ENCODE results near the gene SLC4A3. TPM values are rescaled to one million over a fixed set of nuclear protein-coding genes. Genes with fewer than 3 reads are reported as not detected.

Gene SLC4A3
- total RNA-seq, 1 experiment from 2014 or later, result 0.52 TPM

GRCh38 chr2:219661955-219662395, 34.5 kb downstream of the SLC4A3 start:
- DNase-seq (ENCODE audit: low spot score), result no peak
- ChIA-PET CTCF (no interaction called here), POLR2A (ENCODE audit: low non-redundant PET) (no interaction called here)
- no peak overlapping the region for H3K4me3 ChIP-seq (ENCODE audit: low read depth, low read length, poor library complexity, severe bottlenecking)
- TF ChIP-seq EZH2 (IDR thresholded peaks at IDR 0.05; ENCODE audit: borderline replicate concordance, low read depth, low read length, poor library complexity, severe bottlenecking) (no peak), CTCF (conservative IDR thresholded peaks at IDR 0.05; ENCODE audit: low read depth, low read length) (no peak)
- BruUV-seq (replicated peaks), result no TSS peak
- no peaks in the 10 kb centered on the region for H3K36me3 ChIP-seq (ENCODE audit: insufficient read depth, low read length, poor library complexity, severe bottlenecking)
- no peaks in the 10 kb centered on the region for H3K4me1 ChIP-seq (ENCODE audit: insufficient read depth, low read length, poor library complexity, severe bottlenecking)
- intact Hi-C loops (cut with micrococcal nuclease; ENCODE audit: unreplicated experiment), result no loop called here
- H3K27ac ChIP-seq (ENCODE audit: low read depth, low read length, poor library complexity, severe bottlenecking), result no peak overlapping the region
- H3K9me3 ChIP-seq (ENCODE audit: low read depth, low read length, poor library complexity, severe bottlenecking), result no peaks in the 10 kb centered on the region
- peaks cover 21% of the 10 kb centered on the region for H3K27me3 ChIP-seq (replicated peaks; ENCODE audit: insufficient read depth, low read depth, low read length, poor library complexity)

GRCh38 chr2:219662566-219662965, 35.1 kb downstream of the SLC4A3 start:
- no TSS peak for BruUV-seq (replicated peaks)
- Histone ChIP-seq H3K36me3 (ENCODE audit: insufficient read depth, low read length, poor library complexity, severe bottlenecking) (no peaks in the 10 kb centered on the region), H3K4me3 (ENCODE audit: low read depth, low read length, poor library complexity, severe bottlenecking) (no peak overlapping the region), H3K4me1 (ENCODE audit: insufficient read depth, low read length, poor library complexity, severe bottlenecking) (no peaks in the 10 kb centered on the region), H3K9me3 (ENCODE audit: low read depth, low read length, poor library complexity, severe bottlenecking) (no peaks in the 10 kb centered on the region), H3K27me3 (replicated peaks; ENCODE audit: insufficient read depth, low read depth, low read length, poor library complexity) (peaks cover 16% of the 10 kb centered on the region), H3K27ac (ENCODE audit: low read depth, low read length, poor library complexity, severe bottlenecking) (no peak overlapping the region)
- TF ChIP-seq CTCF (conservative IDR thresholded peaks at IDR 0.05; ENCODE audit: low read depth, low read length), result no peak
- TF ChIP-seq EZH2 (IDR thresholded peaks at IDR 0.05; ENCODE audit: borderline replicate concordance, low read depth, low read length, poor library complexity, severe bottlenecking), result no peak
- CTCF ChIA-PET, result no interaction called here
- no peak for DNase-seq (ENCODE audit: low spot score)
- intact Hi-C loops (cut with micrococcal nuclease; ENCODE audit: unreplicated experiment), result no loop called here
- POLR2A ChIA-PET (ENCODE audit: low non-redundant PET), result no interaction called here

- peaks cover 10% of the 10 kb centered on the region for H3K27me3 ChIP-seq (replicated peaks; ENCODE audit: insufficient read depth, low read depth, low read length, poor library complexity)
- BruUV-seq (replicated peaks), result no TSS peak
- no peak overlapping the region for H3K27ac ChIP-seq (ENCODE audit: low read depth, low read length, poor library complexity, severe bottlenecking)
- ChIA-PET POLR2A (ENCODE audit: low non-redundant PET) (no interaction called here), CTCF (no interaction called here)
- no peak for DNase-seq (ENCODE audit: low spot score)
- no peaks in the 10 kb centered on the region for H3K9me3 ChIP-seq (ENCODE audit: low read depth, low read length, poor library complexity, severe bottlenecking)
- H3K4me1 ChIP-seq (ENCODE audit: insufficient read depth, low read length, poor library complexity, severe bottlenecking), result no peaks in the 10 kb centered on the region
- TF ChIP-seq CTCF (conservative IDR thresholded peaks at IDR 0.05; ENCODE audit: low read depth, low read length) (no peak), EZH2 (IDR thresholded peaks at IDR 0.05; ENCODE audit: borderline replicate concordance, low read depth, low read length, poor library complexity, severe bottlenecking) (no peak)
- H3K36me3 ChIP-seq (ENCODE audit: insufficient read depth, low read length, poor library complexity, severe bottlenecking), result no peaks in the 10 kb centered on the region
- intact Hi-C loops (cut with micrococcal nuclease; ENCODE audit: unreplicated experiment), result no loop called here
- H3K4me3 ChIP-seq (ENCODE audit: low read depth, low read length, poor library complexity, severe bottlenecking), result no peak overlapping the region
Observed at GRCh38 chr2:219663116-219663762, 35.8 kb downstream of the SLC4A3 start.
